ENCODE data around the gene BNIP1.

DNA sequence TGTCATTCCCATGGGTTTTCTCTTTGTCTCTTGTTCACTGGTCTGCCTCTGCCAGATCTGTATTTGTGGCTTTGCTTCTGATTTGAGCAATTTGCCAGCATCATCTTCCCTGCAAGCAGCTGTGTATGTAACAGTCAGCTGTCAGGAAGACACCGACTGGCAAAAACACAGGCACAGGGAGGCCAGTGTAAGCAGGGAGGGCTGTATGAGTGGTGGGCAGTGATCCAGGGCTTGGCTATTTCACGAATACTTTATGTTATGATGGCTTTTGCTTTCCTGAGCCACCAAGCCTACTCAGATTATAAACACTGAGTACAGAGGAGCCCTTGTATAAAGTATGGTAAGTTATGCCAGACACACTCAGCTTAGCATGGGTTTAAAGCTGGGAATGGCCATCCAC is 11.6 kb downstream of the BNIP1 start:
- TF ChIP-seq, protein P1, sequence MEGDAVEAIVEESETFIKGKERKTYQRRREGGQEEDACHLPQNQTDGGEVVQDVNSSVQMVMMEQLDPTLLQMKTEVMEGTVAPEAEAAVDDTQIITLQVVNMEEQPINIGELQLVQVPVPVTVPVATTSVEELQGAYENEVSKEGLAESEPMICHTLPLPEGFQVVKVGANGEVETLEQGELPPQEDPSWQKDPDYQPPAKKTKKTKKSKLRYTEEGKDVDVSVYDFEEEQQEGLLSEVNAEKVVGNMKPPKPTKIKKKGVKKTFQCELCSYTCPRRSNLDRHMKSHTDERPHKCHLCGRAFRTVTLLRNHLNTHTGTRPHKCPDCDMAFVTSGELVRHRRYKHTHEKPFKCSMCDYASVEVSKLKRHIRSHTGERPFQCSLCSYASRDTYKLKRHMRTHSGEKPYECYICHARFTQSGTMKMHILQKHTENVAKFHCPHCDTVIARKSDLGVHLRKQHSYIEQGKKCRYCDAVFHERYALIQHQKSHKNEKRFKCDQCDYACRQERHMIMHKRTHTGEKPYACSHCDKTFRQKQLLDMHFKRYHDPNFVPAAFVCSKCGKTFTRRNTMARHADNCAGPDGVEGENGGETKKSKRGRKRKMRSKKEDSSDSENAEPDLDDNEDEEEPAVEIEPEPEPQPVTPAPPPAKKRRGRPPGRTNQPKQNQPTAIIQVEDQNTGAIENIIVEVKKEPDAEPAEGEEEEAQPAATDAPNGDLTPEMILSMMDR (IDR thresholded peaks at IDR 0.05; ENCODE audit: low read depth, low read length, poor library complexity, severe bottlenecking) = no peak
- no peak for TF ChIP-seq EZH2phosphoT487 (IDR thresholded peaks at IDR 0.05; ENCODE audit: borderline replicate concordance, low read length)
